Measurements from ENCODE around the gene TMEM205.

Gene TMEM205

DNA sequence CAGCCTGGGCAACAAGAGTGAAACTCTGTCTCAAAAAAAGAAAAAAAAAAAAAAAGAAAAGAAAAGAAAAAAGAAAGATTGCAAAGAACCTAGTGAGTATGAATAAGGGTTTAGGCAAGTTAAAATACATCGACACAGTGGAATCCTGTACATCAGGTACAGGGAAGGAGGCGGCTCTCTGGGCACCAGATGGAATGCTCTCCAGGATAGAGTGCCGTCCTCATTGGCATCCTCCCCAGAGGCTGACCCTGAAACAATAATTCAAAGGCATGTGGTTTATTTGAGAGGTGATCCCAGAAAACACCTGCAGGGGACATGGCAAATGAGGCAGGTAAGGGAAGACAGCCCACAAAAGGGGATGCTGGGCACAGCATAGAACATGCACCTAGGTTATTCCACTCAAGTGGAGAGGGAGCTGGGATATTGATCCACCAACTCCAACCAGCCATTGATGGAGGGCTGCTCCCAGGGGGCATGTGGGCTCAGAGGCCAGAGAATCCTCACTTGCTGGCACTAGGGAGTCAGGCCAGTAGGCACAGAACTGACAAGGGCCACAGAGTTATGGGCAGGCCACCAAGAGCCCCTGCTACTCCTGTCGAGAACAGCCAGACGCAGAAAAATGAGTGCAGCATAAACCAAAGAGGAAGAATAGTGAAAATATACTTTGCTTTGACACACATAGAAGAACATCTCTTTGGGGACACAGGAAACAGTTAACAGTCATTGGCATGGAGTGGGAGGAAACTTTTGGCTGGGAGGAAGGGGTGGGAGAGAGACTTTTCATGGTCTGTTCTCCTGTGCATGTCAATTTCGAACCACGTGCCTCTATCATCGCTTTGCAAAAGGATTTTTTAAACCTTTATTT is 45.9 kb downstream of the TMEM205 start:
- DNase-seq (ENCODE audit: low spot score): no peak

DNA sequence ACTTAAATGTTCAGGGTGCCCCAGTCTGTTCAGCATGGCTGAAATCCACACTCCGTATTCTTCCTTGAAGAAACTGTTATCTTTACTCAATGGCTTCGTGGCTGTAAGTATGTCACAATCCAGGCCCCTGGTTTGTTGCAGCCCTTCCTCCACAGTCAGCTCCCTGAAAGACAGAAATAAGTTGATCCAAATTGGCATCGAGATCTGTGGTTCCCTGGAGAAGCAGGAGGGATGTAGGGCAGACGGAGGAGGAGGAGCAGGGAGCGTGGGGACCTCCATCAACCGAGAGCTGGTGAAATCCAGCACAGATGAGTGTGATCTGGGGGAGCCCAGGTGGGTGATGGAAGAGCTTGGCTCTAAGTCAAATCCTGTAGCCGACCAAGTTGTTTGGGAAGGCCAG is 49.8 kb downstream of the TMEM205 start:
- no peak for DNase-seq (ENCODE audit: low spot score)

DNA sequence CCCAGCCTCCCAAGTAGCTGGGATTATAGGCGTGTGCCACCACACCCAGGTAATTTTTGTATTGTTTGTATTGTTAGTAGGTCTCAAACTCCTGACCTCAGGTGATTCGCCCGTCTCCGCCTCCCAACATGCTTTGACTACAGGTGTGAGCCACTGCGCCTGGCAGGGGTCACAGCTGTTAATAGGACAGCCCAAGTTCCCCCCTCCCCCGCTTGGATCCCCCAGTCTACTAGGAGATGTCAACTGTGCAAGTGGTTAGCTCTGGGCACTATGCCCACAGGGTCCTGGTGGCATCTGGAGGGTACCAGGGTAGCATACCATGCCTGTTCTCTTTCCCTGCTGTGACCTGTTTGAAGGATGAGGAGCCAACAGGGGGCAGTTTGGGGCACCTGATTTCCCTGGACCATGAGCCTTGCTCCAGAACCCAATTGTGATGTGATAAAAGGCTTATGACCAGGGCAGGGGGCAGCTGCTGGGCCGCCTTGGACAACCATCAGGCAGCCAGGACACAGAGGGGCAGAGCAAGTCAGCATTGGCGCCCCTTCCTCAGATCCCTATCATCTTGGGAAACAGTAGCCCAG is 50.3 kb downstream of the TMEM205 start, which contains the start of gene TSPAN16:
Gene TSPAN16, plus strand, starts transcription at position 496 of the 581 bp plus-strand sequence. CDS start 138 bp downstream, outside the sequence.
- DNase-seq (ENCODE audit: low spot score): no peak

DNA sequence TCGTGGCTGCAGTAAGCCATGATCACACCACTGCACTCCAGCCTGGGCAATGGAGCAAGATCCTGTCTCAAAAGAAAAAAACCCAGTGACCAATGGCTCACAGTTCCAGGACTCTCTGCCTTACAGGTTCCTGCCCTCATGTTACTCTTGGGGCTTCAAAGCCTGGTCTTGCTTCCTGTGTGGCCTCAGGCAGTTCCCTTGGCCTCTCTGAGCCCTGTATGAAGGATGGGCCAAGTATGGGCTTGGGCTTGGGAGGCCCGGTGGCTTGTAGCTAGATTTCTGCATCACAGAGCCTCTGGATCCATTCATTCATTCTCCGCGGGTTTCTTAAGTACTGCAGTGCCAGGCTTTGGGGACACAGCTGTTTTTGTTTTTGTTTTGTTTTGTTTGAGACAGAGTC is 50.9 kb downstream of the TMEM205 start:
- no peak for DNase-seq (ENCODE audit: low spot score)

DNA sequence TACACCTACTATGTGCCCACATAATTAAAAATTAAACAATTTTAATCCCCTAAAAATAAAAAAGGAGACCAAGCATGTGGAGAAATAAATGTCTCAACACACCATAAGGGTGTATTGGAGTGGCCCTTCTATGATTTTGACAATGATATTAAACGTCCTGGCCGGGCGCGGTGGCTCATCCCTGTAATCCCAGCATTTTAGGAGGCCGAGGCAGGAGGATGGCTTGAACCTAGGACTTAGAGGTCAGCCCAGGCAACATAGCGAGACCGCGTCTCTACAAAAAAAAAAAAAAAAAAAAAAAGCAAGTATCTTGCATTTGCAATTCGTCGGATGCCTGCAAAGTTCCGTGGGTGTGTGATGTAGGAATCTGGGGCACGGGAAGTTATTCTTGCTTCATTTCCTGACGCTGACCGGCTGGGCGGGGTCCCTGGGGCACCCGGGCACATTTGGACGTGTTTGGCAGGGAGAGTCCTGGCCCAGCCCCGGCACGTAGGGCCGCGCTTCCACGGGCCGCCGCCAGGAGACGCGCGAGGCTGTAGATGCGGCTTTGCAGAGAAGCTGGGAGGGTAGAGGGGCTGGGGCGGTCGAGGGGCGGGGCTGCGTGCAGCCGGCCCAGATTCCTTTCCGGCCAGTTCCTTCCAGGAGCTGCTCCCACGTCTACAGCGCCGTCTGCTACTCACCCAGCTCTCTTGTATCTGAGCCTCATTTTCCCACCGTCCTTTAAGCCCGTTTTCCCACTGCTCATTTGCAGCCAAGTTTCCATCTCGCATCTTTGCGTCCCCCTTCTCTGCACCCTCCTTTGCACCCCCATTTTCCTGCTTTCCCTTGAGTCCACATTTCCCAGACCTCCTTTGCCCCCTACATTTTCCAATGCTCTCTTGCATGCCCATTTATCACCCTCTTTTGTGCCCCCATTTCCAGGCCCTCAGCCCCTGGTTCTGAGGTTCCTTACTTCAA is 52.4 kb downstream of the TMEM205 start:
- peak; percentile 89 for DNase-seq (ENCODE audit: low spot score)

Data from activated CD4-positive, alpha-beta T cell treated with anti-CD3 and anti-CD28 coated beads, Interleukin-2, Interleukin-4, amounts not matched to agents 100 ng/mL and 50 ng/mL, durations not matched to agents 16 hours and 8 hours (primary cell).